Bronchial epithelial cell (primary cell): ENCODE data around the gene PPP3R1. TPM values are rescaled to one million over a fixed set of nuclear protein-coding genes. Genes with fewer than 3 reads are reported as not detected.

Source experiments
- DNase-seq: peaks from one replicate; pipeline ENCODE4 v3.0.0-alpha.2; 2010; ENCODE audit warnings: low read depth
- FAIRE-seq: peaks from 2 replicates; lab custom pipeline; 2011; peaks lifted over from hg19 to GRCh38; lab: Jason Lieb, UNC
- H3K27me3 ChIP-seq: 2 replicates; pipeline ENCODE4 v1.5.1; 2011; ENCODE audit warnings: low read length; ENCODE audit not compliant: control insufficient read depth, insufficient read depth
- H3K36me3 ChIP-seq: 2 replicates; pipeline ENCODE4 v1.5.1; 2011; ENCODE audit warnings: low read length; ENCODE audit not compliant: control insufficient read depth, insufficient read depth
- H3K4me3 ChIP-seq: 2 replicates; pipeline ENCODE4 v1.5.1; 2011; ENCODE audit warnings: mild to moderate bottlenecking, low read depth, low read length, control low read depth
- total RNA-seq: library from RNA; depleted of rRNA; stranded (reverse); fragments of >200 nt; gene quantifications from 2 replicates; pipeline ENCODE4 v1.2.1, GENCODE V29; 2014
- TF ChIP-seq, protein P1 (sequence below): IDR thresholded peaks from 2 replicates; pipeline ENCODE4 v1.5.1; 2011; ENCODE audit warnings: mild to moderate bottlenecking, moderate library complexity, low read length, control low read depth, inconsistent platforms; ENCODE audit not compliant: insufficient read depth, severe bottlenecking

Gene PPP3R1
- total RNA-seq, 1 donor from 2014 or later = 19.2 TPM

GRCh38 chr2:68218343-68218901 is 33.9 kb downstream of the PPP3R1 start:
- FAIRE-seq = no peak
- TF ChIP-seq, protein P1, sequence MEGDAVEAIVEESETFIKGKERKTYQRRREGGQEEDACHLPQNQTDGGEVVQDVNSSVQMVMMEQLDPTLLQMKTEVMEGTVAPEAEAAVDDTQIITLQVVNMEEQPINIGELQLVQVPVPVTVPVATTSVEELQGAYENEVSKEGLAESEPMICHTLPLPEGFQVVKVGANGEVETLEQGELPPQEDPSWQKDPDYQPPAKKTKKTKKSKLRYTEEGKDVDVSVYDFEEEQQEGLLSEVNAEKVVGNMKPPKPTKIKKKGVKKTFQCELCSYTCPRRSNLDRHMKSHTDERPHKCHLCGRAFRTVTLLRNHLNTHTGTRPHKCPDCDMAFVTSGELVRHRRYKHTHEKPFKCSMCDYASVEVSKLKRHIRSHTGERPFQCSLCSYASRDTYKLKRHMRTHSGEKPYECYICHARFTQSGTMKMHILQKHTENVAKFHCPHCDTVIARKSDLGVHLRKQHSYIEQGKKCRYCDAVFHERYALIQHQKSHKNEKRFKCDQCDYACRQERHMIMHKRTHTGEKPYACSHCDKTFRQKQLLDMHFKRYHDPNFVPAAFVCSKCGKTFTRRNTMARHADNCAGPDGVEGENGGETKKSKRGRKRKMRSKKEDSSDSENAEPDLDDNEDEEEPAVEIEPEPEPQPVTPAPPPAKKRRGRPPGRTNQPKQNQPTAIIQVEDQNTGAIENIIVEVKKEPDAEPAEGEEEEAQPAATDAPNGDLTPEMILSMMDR = no peak

DNA sequence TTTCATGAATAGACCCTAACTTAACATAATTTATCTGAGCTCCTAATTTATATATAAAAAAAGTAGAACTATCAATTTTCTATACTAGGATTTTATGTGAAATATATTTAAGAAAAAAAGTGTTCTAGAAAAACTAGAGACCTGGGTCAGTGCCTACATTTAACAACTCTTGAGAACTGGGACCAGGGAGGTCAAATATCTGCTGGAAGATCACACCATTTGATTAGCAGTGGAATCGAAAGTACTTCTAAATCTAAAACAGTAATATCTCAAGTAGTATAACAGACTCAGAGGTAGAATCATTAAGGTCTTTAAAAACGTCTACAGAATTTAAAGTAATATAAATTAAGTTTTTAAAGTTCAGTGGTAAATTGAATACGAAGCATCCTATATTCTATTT is 34.6 kb downstream of the PPP3R1 start:
- H3K27me3 ChIP-seq = no peaks in the 10 kb centered on the region
- no peaks in the 10 kb centered on the region for H3K36me3 ChIP-seq
- DNase-seq (no peak), FAIRE-seq (no peak)
- no peak overlapping the region for H3K4me3 ChIP-seq
- TF ChIP-seq, protein P1 = no peak

More at GRCh38 chr2:68218343-68218901, 33.9 kb downstream of the PPP3R1 start:
- Histone ChIP-seq H3K4me3 (no peak overlapping the region), H3K36me3 (no peaks in the 10 kb centered on the region), H3K27me3 (no peaks in the 10 kb centered on the region)
- no peak for DNase-seq

- Histone ChIP-seq H3K27me3 (no peaks in the 10 kb centered on the region), H3K4me3 (no peak overlapping the region), H3K36me3 (no peaks in the 10 kb centered on the region)
- TF ChIP-seq, protein P1 = no peak
- DNase-seq (no peak), FAIRE-seq (no peak)
Observed at GRCh38 chr2:68216454-68217310, 35.6 kb downstream of the PPP3R1 start.

DNA sequence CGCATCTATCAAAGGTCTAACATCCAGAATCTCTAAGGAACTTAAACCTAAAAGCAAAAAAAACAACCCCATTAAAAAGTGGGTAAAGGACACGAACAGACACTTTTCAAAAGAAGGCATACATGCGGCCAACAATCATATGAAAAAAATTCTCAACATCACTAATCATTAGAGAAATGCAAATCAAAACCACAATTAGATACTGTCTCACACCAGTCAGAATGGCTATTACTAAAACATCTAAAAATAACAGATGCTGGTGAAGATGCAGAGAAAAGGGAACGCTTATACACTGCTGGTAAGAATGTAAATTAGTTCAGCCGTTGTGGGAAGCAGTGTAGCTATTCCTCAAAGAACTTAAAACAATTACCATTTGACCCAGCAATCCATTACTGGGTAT is 38.0 kb downstream of the PPP3R1 start:
- Histone ChIP-seq H3K36me3 (no peaks in the 10 kb centered on the region), H3K27me3 (no peaks in the 10 kb centered on the region), H3K4me3 (no peak overlapping the region)
- no peak for FAIRE-seq
- DNase-seq = no peak
- TF ChIP-seq, protein P1 = no peak

GRCh38 chr2:68206793-68207192 is 45.5 kb downstream of the PPP3R1 start:
- TF ChIP-seq, protein P1 = no peak
- Histone ChIP-seq H3K4me3 (no peak overlapping the region), H3K36me3 (no peaks in the 10 kb centered on the region), H3K27me3 (no peaks in the 10 kb centered on the region)
- no peak for FAIRE-seq
- DNase-seq = no peak
